ENCODE data around the gene NRDC.

- TF ChIP-seq, protein P1, sequence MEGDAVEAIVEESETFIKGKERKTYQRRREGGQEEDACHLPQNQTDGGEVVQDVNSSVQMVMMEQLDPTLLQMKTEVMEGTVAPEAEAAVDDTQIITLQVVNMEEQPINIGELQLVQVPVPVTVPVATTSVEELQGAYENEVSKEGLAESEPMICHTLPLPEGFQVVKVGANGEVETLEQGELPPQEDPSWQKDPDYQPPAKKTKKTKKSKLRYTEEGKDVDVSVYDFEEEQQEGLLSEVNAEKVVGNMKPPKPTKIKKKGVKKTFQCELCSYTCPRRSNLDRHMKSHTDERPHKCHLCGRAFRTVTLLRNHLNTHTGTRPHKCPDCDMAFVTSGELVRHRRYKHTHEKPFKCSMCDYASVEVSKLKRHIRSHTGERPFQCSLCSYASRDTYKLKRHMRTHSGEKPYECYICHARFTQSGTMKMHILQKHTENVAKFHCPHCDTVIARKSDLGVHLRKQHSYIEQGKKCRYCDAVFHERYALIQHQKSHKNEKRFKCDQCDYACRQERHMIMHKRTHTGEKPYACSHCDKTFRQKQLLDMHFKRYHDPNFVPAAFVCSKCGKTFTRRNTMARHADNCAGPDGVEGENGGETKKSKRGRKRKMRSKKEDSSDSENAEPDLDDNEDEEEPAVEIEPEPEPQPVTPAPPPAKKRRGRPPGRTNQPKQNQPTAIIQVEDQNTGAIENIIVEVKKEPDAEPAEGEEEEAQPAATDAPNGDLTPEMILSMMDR (conservative IDR thresholded peaks at IDR 0.05; ENCODE audit: low read length) = no peak
- no peak for TF ChIP-seq EZH2phosphoT487 (IDR thresholded peaks at IDR 0.05; ENCODE audit: borderline replicate concordance)
Observed at GRCh38 chr1:51915951-51916350, 37.4 kb upstream of the NRDC start.
